ENCODE measurements around the gene JADE1. TPM values are rescaled to one million over a fixed set of nuclear protein-coding genes. Genes with fewer than 3 reads are reported as not detected.

JADE1 gene
- total and polyA plus RNA-seq, 9 of the 15 experiments (the other 6 are each of a cell fraction or from before 2014, with no cell fraction given), result 8.3 to 37.9 (median 24.4) TPM

DNA sequence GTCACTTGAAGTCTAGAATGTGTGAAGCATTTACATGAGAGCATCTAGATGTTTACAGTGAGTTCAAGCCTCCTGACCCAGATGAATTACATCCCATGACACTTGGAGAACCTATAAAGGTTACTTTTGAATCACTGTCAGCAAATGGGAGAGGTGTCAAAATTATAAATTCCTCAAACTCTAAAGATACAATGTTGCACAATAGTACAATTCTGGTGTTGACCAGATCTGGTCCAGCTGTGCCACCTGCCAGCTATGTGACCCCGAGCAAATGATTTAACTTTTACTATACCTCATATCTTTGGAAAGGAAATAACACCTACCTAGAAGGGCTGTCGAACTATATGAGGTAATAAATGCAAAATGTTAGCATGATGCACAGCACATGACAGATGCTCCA is 69.8 kb downstream of the JADE1 start (continued):
- TF ChIP-seq, protein P1, sequence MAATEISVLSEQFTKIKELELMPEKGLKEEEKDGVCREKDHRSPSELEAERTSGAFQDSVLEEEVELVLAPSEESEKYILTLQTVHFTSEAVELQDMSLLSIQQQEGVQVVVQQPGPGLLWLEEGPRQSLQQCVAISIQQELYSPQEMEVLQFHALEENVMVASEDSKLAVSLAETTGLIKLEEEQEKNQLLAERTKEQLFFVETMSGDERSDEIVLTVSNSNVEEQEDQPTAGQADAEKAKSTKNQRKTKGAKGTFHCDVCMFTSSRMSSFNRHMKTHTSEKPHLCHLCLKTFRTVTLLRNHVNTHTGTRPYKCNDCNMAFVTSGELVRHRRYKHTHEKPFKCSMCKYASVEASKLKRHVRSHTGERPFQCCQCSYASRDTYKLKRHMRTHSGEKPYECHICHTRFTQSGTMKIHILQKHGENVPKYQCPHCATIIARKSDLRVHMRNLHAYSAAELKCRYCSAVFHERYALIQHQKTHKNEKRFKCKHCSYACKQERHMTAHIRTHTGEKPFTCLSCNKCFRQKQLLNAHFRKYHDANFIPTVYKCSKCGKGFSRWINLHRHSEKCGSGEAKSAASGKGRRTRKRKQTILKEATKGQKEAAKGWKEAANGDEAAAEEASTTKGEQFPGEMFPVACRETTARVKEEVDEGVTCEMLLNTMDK (IDR thresholded peaks at IDR 0.05; ENCODE audit: borderline replicate concordance, insufficient read depth, low read depth, low read length, poor library complexity, severe bottlenecking), result no peak
- TF ChIP-seq NFIC (IDR thresholded peaks at IDR 0.05), result no peak

DNA sequence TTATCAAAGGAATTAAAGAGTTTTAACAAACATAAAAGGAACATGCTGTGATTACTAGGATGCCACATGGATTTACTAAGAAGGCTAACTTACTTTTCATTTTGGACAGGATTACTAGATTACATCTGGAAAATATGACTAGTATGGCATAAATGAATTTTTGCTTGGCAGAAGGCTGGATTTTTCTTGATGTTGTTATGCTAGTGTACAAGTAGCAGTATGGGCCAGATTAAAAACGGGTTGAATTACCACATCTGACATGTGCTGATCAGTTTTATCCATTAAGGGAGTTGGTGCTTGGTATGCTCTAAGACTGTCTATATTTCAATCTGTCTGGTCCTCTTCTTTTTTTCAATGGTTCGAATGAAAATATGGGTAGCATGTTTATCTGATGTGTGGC is 70.5 kb downstream of the JADE1 start:
- Histone ChIP-seq H3K4me2 (ENCODE audit: insufficient read depth, low read length) (no peak overlapping the region), H3K9ac (ENCODE audit: insufficient read depth in 1 of 2, low read depth in 2 of 2, low read length in 2 of 2) (no peak overlapping the region), H3K4me3 (no peak overlapping the region), H3K9me3 (replicated peaks; ENCODE audit: control insufficient read depth, insufficient read depth, low read depth, low read length) (no peaks in the 10 kb centered on the region), H3K27me3 (ENCODE audit: control insufficient read depth in 2 of 2, insufficient read depth in 2 of 2, low read length in 2 of 2) (no peaks in the 10 kb centered on the region), H3K36me3 (ENCODE audit: control insufficient read depth, insufficient read depth, low read length) (0 out of 3 replicates have a peak, but pooled peaks cover 3% of the 10 kb centered on the region), H3K4me1 (replicated peaks in 1 of 2; ENCODE audit: control insufficient read depth in 2 of 2, insufficient read depth in 2 of 2, low read length in 2 of 2) (no peaks in the 10 kb centered on the region), H4K20me1 (replicated peaks; ENCODE audit: control insufficient read depth, insufficient read depth, low read length) (no peaks in the 10 kb centered on the region), H3K79me2 (ENCODE audit: control insufficient read depth, insufficient read depth, low read length) (no peaks in the 10 kb centered on the region), H3K27ac (ENCODE audit: extremely low read depth, low read depth, low read length) (no peak overlapping the region), H3K9me1 (ENCODE audit: control insufficient read depth, insufficient read depth, low read length) (no peaks in the 10 kb centered on the region), H2AFZ (ENCODE audit: low read depth, low read length) (no peak overlapping the region)
- BruUV-seq (replicated peaks), result no TSS peak
- ATAC-seq (no peak), DNase-seq (ENCODE audit: extremely low read depth in 1 of 4, low spot score in 3 of 4) (no peak), FAIRE-seq (no peak)
- WGBS (ENCODE audit: insufficient coverage, low coverage, missing lambda C conversion rate), result 16% methylated on average over 2 of the region's 2 CpGs
- intact Hi-C loops (cut with micrococcal nuclease) (loop anchor here (10.0 kb wide), 2 partner anchors 215 to 445 kb away; partner anchors contain the start of genes C4orf33 and SCLT1), in situ Hi-C loops (cut with MboI) (no loop called here)
- ChIA-PET CTCF (ENCODE audit: low intra/inter-chr PET ratio) (no interaction called here), POLR2A (no interaction called here)
- TF ChIP-seq, protein P2, sequence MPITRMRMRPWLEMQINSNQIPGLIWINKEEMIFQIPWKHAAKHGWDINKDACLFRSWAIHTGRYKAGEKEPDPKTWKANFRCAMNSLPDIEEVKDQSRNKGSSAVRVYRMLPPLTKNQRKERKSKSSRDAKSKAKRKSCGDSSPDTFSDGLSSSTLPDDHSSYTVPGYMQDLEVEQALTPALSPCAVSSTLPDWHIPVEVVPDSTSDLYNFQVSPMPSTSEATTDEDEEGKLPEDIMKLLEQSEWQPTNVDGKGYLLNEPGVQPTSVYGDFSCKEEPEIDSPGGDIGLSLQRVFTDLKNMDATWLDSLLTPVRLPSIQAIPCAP (CRISPR knock-in tag; IDR thresholded peaks at IDR 0.05; ENCODE audit: borderline replicate concordance), result no peak
- TF ChIP-seq, protein P3, sequence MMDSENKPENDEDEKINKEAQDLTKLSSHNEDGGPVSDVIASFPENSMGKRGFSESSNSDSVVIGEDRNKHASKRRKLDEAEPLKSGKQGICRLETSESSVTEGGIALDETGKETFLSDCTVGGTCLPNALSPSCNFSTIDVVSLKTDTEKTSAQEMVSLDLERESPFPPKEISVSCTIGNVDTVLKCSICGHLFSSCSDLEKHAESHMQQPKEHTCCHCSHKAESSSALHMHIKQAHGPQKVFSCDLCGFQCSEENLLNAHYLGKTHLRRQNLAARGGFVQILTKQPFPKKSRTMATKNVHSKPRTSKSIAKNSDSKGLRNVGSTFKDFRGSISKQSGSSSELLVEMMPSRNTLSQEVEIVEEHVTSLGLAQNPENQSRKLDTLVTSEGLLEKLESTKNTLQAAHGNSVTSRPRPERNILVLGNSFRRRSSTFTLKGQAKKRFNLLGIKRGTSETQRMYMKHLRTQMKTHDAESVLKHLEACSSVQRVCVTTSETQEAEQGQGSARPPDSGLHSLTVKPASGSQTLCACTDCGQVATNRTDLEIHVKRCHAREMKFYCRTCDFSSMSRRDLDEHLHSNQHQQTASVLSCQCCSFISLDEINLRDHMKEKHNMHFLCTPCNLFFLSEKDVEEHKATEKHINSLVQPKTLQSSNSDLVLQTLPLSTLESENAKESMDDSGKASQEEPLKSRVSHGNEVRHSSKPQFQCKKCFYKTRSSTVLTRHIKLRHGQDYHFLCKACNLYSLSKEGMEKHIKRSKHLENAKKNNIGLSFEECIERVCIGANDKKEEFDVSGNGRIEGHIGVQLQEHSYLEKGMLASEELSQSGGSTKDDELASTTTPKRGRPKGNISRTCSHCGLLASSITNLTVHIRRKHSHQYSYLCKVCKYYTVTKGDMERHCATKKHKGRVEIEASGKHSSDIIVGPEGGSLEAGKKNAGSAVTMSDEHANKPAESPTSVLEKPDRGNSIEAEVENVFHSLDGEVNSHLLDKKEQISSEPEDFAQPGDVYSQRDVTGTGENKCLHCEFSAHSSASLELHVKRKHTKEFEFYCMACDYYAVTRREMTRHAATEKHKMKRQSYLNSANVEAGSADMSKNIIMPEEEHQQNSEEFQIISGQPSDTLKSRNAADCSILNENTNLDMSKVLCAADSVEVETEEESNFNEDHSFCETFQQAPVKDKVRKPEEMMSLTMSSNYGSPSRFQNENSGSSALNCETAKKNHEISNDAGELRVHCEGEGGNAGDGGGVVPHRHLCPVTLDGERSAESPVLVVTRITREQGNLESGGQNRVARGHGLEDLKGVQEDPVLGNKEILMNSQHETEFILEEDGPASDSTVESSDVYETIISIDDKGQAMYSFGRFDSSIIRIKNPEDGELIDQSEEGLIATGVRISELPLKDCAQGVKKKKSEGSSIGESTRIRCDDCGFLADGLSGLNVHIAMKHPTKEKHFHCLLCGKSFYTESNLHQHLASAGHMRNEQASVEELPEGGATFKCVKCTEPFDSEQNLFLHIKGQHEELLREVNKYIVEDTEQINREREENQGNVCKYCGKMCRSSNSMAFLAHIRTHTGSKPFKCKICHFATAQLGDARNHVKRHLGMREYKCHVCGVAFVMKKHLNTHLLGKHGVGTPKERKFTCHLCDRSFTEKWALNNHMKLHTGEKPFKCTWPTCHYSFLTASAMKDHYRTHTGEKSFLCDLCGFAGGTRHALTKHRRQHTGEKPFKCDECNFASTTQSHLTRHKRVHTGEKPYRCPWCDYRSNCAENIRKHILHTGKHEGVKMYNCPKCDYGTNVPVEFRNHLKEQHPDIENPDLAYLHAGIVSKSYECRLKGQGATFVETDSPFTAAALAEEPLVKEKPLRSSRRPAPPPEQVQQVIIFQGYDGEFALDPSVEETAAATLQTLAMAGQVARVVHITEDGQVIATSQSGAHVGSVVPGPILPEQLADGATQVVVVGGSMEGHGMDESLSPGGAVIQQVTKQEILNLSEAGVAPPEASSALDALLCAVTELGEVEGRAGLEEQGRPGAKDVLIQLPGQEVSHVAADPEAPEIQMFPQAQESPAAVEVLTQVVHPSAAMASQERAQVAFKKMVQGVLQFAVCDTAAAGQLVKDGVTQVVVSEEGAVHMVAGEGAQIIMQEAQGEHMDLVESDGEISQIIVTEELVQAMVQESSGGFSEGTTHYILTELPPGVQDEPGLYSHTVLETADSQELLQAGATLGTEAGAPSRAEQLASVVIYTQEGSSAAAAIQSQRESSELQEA (IDR thresholded peaks at IDR 0.05; ENCODE audit: low read depth), result no peak
- TF ChIP-seq ZNF184 (CRISPR knock-in tag; IDR thresholded peaks at IDR 0.05) (no peak), CHD1 (IDR thresholded peaks at IDR 0.05; ENCODE audit: low read length) (no peak), ILK (tag; IDR thresholded peaks at IDR 0.05; ENCODE audit: borderline replicate concordance, low read depth) (no peak), BACH1 (tag; IDR thresholded peaks at IDR 0.05) (no peak), RAD21 (CRISPR knock-in tag; conservative IDR thresholded peaks at IDR 0.05 in 1 of 2, IDR thresholded peaks at IDR 0.05 in 1 of 2) (no peak)

Measured in K562 (cell line).